Lower leg skin (tissue), 3 donors: ENCODE measurements around the gene ZBTB7C.

Experiments
- CTCF ChIP-seq, 3 donors: fragments of 450-650 bp; IDR thresholded peaks; one replicate each; pipeline ENCODE4 v1.5.1; 2016; ENCODE audit warnings: antibody characterized with exemption in 3 of 3, mild to moderate bottlenecking in 3 of 3, moderate library complexity in 2 of 3
- POLR2A ChIP-seq, 2 donors: fragments of 450-650 bp; IDR thresholded peaks; one replicate each; pipeline ENCODE4 v1.6.1; 2016 to 2017; ENCODE audit warnings: antibody characterized with exemption in 2 of 2, mild to moderate bottlenecking in 1 of 2, moderate library complexity in 1 of 2

- TF ChIP-seq CTCF (IDR thresholded peaks at IDR 0.05) (no peak), POLR2A (IDR thresholded peaks at IDR 0.05) (no peak)
Observed at GRCh38 chr18:48093104-48093503, 316.1 kb downstream of the ZBTB7C start.
